ENCODE measurements around the gene GRP. TPM values are rescaled to one million over a fixed set of nuclear protein-coding genes. Genes with fewer than 3 reads are reported as not detected.
A peak's percentile ranks its signal among the peaks of the same experiment; 100 is the strongest.
"Not testable (repeated sequence)": the region's sequence is repeated elsewhere in the genome, so short reads cannot be mapped to it uniquely, and the experiment has no call there.

The GRP gene
- total RNA-seq, 1 donor from 2014 or later = not detected

- no peak for DNase-seq (ENCODE audit: low read depth in 2 of 2)
These were observed 9.2 kb downstream of the GRP start for GRCh38 chr18:59229191-59229590.

- no peak for DNase-seq (ENCODE audit: low read depth in 2 of 2)
These were observed 9.9 kb downstream of the GRP start for GRCh38 chr18:59229701-59230443.

- DNase-seq (ENCODE audit: low read depth in 2 of 2) = no peak
These were observed 11.2 kb downstream of the GRP start for GRCh38 chr18:59231114-59231513.

GRCh38 chr18:59231877-59232276, 11.9 kb downstream of the GRP start:
- peak in 1 of 2 donors; percentile 5 for DNase-seq (ENCODE audit: low read depth in 2 of 2)

- DNase-seq (ENCODE audit: low read depth in 2 of 2) = no peak
These were observed 12.5 kb downstream of the GRP start for GRCh38 chr18:59232309-59233016.

- DNase-seq (ENCODE audit: low read depth in 2 of 2) = peak in 1 of 2 donors; percentile 27
These were observed 13.1 kb downstream of the GRP start for GRCh38 chr18:59233017-59233410.

GRCh38 chr18:59238385-59238784, 18.4 kb downstream of the GRP start:
- no peak for DNase-seq (ENCODE audit: low read depth in 2 of 2)

GRCh38 chr18:59239642-59240041, 19.7 kb downstream of the GRP start:
- no peak for DNase-seq (ENCODE audit: low read depth in 2 of 2)

GRCh38 chr18:59242906-59243305, 22.9 kb downstream of the GRP start:
- DNase-seq (ENCODE audit: low read depth in 2 of 2) = no peak

GRCh38 chr18:59246796-59247195, 26.8 kb downstream of the GRP start:
- no peak for DNase-seq (ENCODE audit: low read depth in 2 of 2)

- peak; percentile 75 to 78 for DNase-seq (ENCODE audit: low read depth in 2 of 2)
These were observed 29.3 kb downstream of the GRP start for GRCh38 chr18:59249199-59249774.

GRCh38 chr18:59255491-59255890, 35.5 kb downstream of the GRP start:
- DNase-seq (ENCODE audit: low read depth in 2 of 2) = not testable (repeated sequence)

- DNase-seq (ENCODE audit: low read depth in 2 of 2) = not testable (repeated sequence)
These were observed 41.9 kb downstream of the GRP start for GRCh38 chr18:59261842-59262241.

- not testable (repeated sequence) for DNase-seq (ENCODE audit: low read depth in 2 of 2)
These were observed 42.3 kb downstream of the GRP start for GRCh38 chr18:59262243-59262642.

- no peak for DNase-seq (ENCODE audit: low read depth in 2 of 2)
These were observed 43.7 kb downstream of the GRP start for GRCh38 chr18:59263661-59264060.

GRCh38 chr18:59264121-59264571, 44.2 kb downstream of the GRP start:
- no peak for DNase-seq (ENCODE audit: low read depth in 2 of 2)

GRCh38 chr18:59264651-59265245, 44.8 kb downstream of the GRP start:
- DNase-seq (ENCODE audit: low read depth in 2 of 2) = no peak

GRCh38 chr18:59265246-59265973, 45.5 kb downstream of the GRP start:
- no peak for DNase-seq (ENCODE audit: low read depth in 2 of 2)

GRCh38 chr18:59265974-59266369, 46.0 kb downstream of the GRP start:
- DNase-seq (ENCODE audit: low read depth in 2 of 2) = no peak

- no peak for DNase-seq (ENCODE audit: low read depth in 2 of 2)
These were observed 46.5 kb downstream of the GRP start for GRCh38 chr18:59266459-59266858.

- DNase-seq (ENCODE audit: low read depth in 2 of 2) = no peak
These were observed 47.0 kb downstream of the GRP start for GRCh38 chr18:59266886-59267502.

Measured in lung microvascular endothelial cell (primary cell).